ENCODE measurements around the gene PPM1D. TPM values are rescaled to one million over a fixed set of nuclear protein-coding genes. Genes with fewer than 3 reads are reported as not detected.

Gene PPM1D
- total RNA-seq, 1 experiment from 2014 or later = 19.0 TPM

DNA sequence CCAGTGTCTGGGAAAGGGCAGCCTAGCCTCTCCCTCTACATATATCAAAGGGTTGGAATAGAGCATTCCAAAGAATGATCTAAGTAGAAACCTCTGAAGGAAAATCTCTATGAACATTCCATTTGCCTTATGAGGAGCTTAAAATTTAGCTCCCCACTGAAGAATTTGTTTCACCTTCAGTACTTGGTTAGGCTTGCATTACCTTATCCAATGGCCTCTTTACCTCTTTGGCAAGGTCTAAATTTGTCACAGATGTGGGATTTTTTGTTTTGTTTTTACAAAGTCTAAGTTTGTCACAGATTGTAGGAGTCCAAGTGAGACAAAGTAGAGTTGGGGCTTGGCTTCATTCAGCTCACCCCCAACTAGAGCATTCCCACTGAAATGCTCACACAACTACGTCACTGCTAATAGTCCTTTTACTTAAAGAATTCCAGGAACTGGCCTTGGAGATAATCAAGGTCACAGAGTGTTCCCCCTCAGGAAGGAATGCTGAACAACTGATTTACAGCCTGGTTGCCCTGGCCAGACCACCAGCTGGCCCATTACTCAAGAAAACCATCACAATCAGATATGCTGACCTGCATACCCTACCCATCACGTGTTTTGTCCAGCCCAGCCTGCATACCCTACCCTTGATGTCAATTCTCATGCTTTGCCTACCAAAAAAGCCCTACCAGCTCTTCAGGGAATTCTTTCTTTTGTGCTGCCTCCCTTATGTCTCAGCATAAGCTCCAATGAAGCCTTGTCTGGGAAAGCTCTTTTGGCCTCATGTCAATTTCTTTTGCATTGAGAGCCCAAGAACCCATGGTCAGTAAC is 26.5 kb upstream of the PPM1D start:
- no peak overlapping the region for H4K8ac ChIP-seq (replicated peaks; ENCODE audit: insufficient read length, low read depth, low read length)
- TF ChIP-seq, protein P1, sequence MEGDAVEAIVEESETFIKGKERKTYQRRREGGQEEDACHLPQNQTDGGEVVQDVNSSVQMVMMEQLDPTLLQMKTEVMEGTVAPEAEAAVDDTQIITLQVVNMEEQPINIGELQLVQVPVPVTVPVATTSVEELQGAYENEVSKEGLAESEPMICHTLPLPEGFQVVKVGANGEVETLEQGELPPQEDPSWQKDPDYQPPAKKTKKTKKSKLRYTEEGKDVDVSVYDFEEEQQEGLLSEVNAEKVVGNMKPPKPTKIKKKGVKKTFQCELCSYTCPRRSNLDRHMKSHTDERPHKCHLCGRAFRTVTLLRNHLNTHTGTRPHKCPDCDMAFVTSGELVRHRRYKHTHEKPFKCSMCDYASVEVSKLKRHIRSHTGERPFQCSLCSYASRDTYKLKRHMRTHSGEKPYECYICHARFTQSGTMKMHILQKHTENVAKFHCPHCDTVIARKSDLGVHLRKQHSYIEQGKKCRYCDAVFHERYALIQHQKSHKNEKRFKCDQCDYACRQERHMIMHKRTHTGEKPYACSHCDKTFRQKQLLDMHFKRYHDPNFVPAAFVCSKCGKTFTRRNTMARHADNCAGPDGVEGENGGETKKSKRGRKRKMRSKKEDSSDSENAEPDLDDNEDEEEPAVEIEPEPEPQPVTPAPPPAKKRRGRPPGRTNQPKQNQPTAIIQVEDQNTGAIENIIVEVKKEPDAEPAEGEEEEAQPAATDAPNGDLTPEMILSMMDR (conservative IDR thresholded peaks at IDR 0.05) = no peak; the same call in 2 of the 3 replicates
- H3K79me1 ChIP-seq (ENCODE audit: insufficient read depth, low read depth, low read length, poor library complexity, severe bottlenecking) = no peaks in the 10 kb centered on the region
- H2BK20ac ChIP-seq (ENCODE audit: low read depth, low read length, poor library complexity, severe bottlenecking) = no peak overlapping the region
- H3K27ac Mint-ChIP-seq = no peak overlapping the region
- H3K14ac ChIP-seq (ENCODE audit: insufficient read depth, low read length) = no peak overlapping the region
- H3K9me3 Mint-ChIP-seq = peaks cover 2 to 8% of the 10 kb centered on the region in 2 experiments; a peak in 2 of 5 replicates
- H3K27me3 Mint-ChIP-seq (ENCODE audit: low read depth) = no peaks in the 10 kb centered on the region
- peaks cover 5 to 13% of the 10 kb centered on the region in 2 experiments; a peak in 3 of 4 replicates for H3K4me1 Mint-ChIP-seq
- H3K79me2 ChIP-seq (ENCODE audit: insufficient read depth, low read length) = no peaks in the 10 kb centered on the region
- no peaks in the 10 kb centered on the region for H4K20me1 ChIP-seq (ENCODE audit: control insufficient read depth, insufficient read depth, insufficient read length)
- H3K18ac ChIP-seq (ENCODE audit: insufficient read length, low read depth, low read length) = no peak overlapping the region
- H3T11ph ChIP-seq (ENCODE audit: low read length) = no peak overlapping the region
- H4K5ac ChIP-seq (ENCODE audit: insufficient read length, low read depth, low read length) = no peak overlapping the region
- no peak overlapping the region for H2BK12ac ChIP-seq (ENCODE audit: insufficient read length, low read depth, low read length)
- no peak overlapping the region for H2BK5ac ChIP-seq (ENCODE audit: insufficient read length, low read length)
- H2AFZ ChIP-seq (ENCODE audit: low read length) = no peak overlapping the region
- H3K4me3 Mint-ChIP-seq = no peak overlapping the region; a peak in 1 of 5 replicates
- H2BK120ac ChIP-seq (ENCODE audit: low read depth, low read length, poor library complexity, severe bottlenecking) = no peak overlapping the region
- H3K4ac ChIP-seq (ENCODE audit: low read depth, low read length) = no peak overlapping the region
- no peak overlapping the region for H3K23ac ChIP-seq (ENCODE audit: insufficient read length, low read depth, low read length)
- peaks cover 0 to 8% (median 0%) of the 10 kb centered on the region in 3 experiments; a peak in 1 of 7 replicates for H3K36me3 Mint-ChIP-seq (ENCODE audit: insufficient read depth in 1 of 3, low read depth in 3 of 3)
- H3K9me3 ChIP-seq (ENCODE audit: control insufficient read depth, low read depth, low read length) = no peaks in the 10 kb centered on the region
- no peak for DNase-seq
- no peak overlapping the region for H3K56ac ChIP-seq (ENCODE audit: insufficient read length, low read depth, low read length)
- H3K9ac ChIP-seq (ENCODE audit: extremely low read depth, insufficient read length, low read length) = no peak overlapping the region
- H2AK5ac ChIP-seq (ENCODE audit: insufficient read length, low read length) = no peak overlapping the region
- H4K91ac ChIP-seq (ENCODE audit: insufficient read length, low read depth, low read length) = no peak overlapping the region
- no peaks in the 10 kb centered on the region for H3K23me2 ChIP-seq (ENCODE audit: insufficient read length, low read depth, low read length, poor library complexity, severe bottlenecking)
- no peak overlapping the region for H3K4me2 ChIP-seq (ENCODE audit: insufficient read depth, insufficient read length, low read length)
- H2BK15ac ChIP-seq (ENCODE audit: low read depth, low read length) = no peak overlapping the region
- no CpG with 5 or more reads among the region's 2 CpGs for WGBS (ENCODE audit: extremely low coverage, insufficient read length, low lambda C conversion rate)
- H3K4me1 ChIP-seq (ENCODE audit: insufficient read depth, low read length) = no peaks in the 10 kb centered on the region
- no peak overlapping the region for H3K27ac ChIP-seq (ENCODE audit: insufficient read length, low read depth, low read length)
- no peaks in the 10 kb centered on the region for H3K27me3 ChIP-seq (ENCODE audit: insufficient read depth, low read length)
